GM12873 (cell line): ENCODE results near the gene DKC1.

Experiments
- CTCF ChIP-seq: IDR thresholded peaks from 2 replicates; pipeline ENCODE4 v1.5.1; 2012; ENCODE audit warnings: low read depth, mild to moderate bottlenecking, moderate library complexity, low read length, control low read depth; ENCODE audit not compliant: insufficient read depth; ENCODE audit errors: missing control alignments

The DKC1 gene

GRCh38 chrX:154751669-154752271 lies 10.9 kb upstream of the DKC1 start:
- no peak for TF ChIP-seq CTCF

GRCh38 chrX:154758696-154759095 lies 4.0 kb upstream of the DKC1 start:
- no peak for TF ChIP-seq CTCF

GRCh38 chrX:154761977-154762536 lies 607 bp upstream of the DKC1 start:
- no peak for TF ChIP-seq CTCF

GRCh38 chrX:154774622-154775021 lies 12.0 kb downstream of the DKC1 start:
- TF ChIP-seq CTCF: no peak

GRCh38 chrX:154775419-154776349 lies 13.0 kb downstream of the DKC1 start:
- TF ChIP-seq CTCF: no peak

GRCh38 chrX:154776753-154777152 lies 14.1 kb downstream of the DKC1 start:
- TF ChIP-seq CTCF: no peak

GRCh38 chrX:154779261-154779660 lies 16.6 kb downstream of the DKC1 start:
- TF ChIP-seq CTCF: no peak
